ENCODE data around the gene TMEM107.
A peak's percentile ranks its signal among the peaks of the same experiment; 100 is the strongest.

Gene TMEM107

DNA sequence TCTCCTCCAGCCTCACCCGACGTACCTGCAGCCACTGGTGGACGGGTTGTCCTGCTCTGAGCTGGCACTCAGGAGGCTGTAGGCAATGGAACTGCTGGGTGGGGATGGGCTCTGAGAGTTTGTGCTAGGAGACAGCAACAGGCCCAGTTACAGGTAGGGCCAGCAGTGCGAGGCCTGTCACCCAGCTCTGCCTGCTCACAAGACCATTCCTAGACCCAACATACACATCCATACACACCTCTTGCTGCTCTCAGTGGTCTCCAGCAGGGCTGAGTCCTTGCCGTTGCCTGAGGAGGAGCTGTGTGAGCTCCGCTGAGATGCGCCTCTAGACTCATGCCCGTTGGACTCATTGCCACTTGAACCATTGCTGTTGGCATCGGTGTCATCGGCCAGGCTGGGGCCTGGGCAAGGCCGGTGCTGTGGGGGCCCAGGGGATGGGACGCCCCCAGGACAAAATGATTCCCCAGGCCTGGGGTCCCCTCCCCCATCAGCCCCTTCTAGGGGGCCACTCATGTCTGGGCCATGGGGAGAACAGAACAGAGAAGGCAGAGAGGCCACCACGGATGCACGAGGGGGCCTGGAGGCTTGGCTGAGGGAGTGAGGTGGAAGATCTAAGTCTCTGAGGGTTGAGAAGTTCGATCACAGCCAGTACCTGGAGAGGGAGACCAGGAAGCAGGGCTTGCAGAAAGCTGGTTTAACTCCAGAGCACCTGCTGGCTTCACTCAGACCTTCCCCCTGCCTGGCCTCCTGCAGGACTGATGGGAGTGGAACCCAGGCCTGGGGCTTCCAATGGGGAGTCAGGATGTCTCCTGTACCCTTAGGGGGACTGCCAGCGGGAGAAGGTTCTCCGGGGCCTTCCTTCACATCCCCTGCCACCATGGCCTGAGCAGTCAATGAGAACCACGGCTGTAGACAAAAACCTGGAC, 25.7 kb downstream of the TMEM107 start:
- TF ChIP-seq, protein P1, sequence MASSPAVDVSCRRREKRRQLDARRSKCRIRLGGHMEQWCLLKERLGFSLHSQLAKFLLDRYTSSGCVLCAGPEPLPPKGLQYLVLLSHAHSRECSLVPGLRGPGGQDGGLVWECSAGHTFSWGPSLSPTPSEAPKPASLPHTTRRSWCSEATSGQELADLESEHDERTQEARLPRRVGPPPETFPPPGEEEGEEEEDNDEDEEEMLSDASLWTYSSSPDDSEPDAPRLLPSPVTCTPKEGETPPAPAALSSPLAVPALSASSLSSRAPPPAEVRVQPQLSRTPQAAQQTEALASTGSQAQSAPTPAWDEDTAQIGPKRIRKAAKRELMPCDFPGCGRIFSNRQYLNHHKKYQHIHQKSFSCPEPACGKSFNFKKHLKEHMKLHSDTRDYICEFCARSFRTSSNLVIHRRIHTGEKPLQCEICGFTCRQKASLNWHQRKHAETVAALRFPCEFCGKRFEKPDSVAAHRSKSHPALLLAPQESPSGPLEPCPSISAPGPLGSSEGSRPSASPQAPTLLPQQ (tag by site-specific recombination; IDR thresholded peaks at IDR 0.05): no peak
- TF ChIP-seq ZNF2 (tag by site-specific recombination; IDR thresholded peaks at IDR 0.05) (no peak), ZNF324 (tag by site-specific recombination; IDR thresholded peaks at IDR 0.05) (no peak), SCRT2 (tag by site-specific recombination; IDR thresholded peaks at IDR 0.05) (peak; percentile 60)
- TF ChIP-seq, protein P2, sequence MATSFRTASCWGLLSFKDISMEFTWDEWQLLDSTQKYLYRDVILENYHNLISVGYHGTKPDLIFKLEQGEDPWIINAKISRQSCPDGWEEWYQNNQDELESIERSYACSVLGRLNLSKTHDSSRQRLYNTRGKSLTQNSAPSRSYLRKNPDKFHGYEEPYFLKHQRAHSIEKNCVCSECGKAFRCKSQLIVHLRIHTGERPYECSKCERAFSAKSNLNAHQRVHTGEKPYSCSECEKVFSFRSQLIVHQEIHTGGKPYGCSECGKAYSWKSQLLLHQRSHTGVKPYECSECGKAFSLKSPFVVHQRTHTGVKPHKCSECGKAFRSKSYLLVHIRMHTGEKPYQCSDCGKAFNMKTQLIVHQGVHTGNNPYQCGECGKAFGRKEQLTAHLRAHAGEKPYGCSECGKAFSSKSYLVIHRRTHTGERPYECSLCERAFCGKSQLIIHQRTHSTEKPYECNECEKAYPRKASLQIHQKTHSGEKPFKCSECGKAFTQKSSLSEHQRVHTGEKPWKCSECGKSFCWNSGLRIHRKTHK (tag by site-specific recombination; IDR thresholded peaks at IDR 0.05): no peak
- peaks cover 20% of the 10 kb centered on the region for H3K4me1 ChIP-seq (ENCODE audit: control insufficient read depth, insufficient read depth, low read length)
- H3K9me3 ChIP-seq (ENCODE audit: control insufficient read depth, insufficient read depth, low read depth, low read length): no peaks in the 10 kb centered on the region
- ChIA-PET CTCF (interaction anchor here (0.9 to 3.8 kb wide), 3 partner anchors 11 to 31 kb away, joined by 3 to 19 read pairs (median 13); no protein-coding TSS in a partner anchor), POLR2A (interaction anchor here (1.0 to 1.6 kb wide), 3 partner anchors 12 to 59 kb away, joined by 3 to 9 read pairs (median 4); no protein-coding TSS in a partner anchor)
- H3K27ac ChIP-seq (ENCODE audit: extremely low read depth, low read depth, low read length): no peak overlapping the region; the same call in 1 of the 2 replicates
- H3K4me3 ChIP-seq (ENCODE audit: low read depth, low read length): no peak overlapping the region
- peaks cover 0 to 51% of the 10 kb centered on the region in 2 experiments; a peak in 1 of 3 replicates for H3K36me3 ChIP-seq (ENCODE audit: control insufficient read depth in 2 of 2, insufficient read depth in 1 of 2, low read length in 2 of 2)

DNA sequence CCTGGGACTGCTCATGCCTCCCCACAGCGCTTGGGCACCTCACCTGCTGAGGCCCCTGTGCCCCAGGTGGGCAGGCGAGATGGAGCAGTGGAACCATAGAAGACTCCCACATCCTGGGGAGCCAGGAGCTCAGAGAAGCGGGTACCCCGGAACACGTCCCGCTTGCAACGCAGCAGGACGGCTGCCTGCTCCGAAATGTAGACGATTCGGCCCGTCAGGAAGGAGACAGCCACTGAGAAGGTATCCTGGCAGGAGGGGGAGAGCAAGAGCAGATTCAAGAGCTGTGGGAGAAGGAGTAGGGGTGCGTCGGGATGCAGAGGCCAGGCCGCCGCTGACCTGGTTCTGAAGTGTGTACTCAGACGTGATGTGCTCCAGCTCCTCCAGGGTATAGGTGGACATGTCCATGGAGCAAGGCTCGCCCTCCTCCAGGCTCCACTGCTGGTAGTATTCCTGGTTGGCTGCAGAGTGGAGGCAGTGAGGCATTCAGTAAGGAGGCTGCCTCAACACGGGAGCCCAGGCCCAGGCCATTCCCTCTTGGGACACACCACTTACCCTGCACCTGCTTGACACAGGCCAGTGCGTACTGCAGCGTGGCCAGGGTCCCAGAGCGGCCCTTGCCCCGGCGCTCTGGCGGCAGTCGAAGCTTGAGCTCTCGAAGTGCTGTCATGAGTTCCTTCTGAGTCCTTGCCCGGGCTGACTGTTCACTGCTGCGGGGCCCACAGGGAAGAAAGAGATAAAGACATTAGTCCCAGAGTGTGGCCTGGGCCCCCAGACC, 26.6 kb downstream of the TMEM107 start:
- H3K9me3 ChIP-seq (ENCODE audit: control insufficient read depth, insufficient read depth, low read depth, low read length): no peaks in the 10 kb centered on the region
- no peak overlapping the region for H3K27ac ChIP-seq (ENCODE audit: extremely low read depth, low read depth, low read length)
- no peak overlapping the region for H3K4me3 ChIP-seq (ENCODE audit: low read depth, low read length)
- ChIA-PET POLR2A (interaction anchor here (1.6 kb wide), 1 partner anchor 12 kb away, joined by 9 read pairs; no protein-coding TSS in a partner anchor), CTCF (interaction anchor here (0.6 to 3.8 kb wide), 3 partner anchors 10 to 76 kb away, joined by 4 to 19 read pairs (median 13); no protein-coding TSS in a partner anchor)
- peaks cover 0 to 56% of the 10 kb centered on the region in 2 experiments; a peak in 1 of 3 replicates for H3K36me3 ChIP-seq (ENCODE audit: control insufficient read depth in 2 of 2, insufficient read depth in 1 of 2, low read length in 2 of 2)
- TF ChIP-seq, protein P3, sequence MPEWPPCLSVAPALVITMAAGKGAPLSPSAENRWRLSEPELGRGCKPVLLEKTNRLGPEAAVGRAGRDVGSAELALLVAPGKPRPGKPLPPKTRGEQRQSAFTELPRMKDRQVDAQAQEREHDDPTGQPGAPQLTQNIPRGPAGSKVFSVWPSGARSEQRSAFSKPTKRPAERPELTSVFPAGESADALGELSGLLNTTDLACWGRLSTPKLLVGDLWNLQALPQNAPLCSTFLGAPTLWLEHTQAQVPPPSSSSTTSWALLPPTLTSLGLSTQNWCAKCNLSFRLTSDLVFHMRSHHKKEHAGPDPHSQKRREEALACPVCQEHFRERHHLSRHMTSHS (tag by site-specific recombination; IDR thresholded peaks at IDR 0.05): no peak
- TF ChIP-seq, protein P4, sequence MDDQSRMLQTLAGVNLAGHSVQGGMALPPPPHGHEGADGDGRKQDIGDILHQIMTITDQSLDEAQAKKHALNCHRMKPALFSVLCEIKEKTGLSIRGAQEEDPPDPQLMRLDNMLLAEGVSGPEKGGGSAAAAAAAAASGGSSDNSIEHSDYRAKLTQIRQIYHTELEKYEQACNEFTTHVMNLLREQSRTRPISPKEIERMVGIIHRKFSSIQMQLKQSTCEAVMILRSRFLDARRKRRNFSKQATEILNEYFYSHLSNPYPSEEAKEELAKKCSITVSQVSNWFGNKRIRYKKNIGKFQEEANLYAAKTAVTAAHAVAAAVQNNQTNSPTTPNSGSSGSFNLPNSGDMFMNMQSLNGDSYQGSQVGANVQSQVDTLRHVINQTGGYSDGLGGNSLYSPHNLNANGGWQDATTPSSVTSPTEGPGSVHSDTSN (CRISPR knock-in tag; IDR thresholded peaks at IDR 0.05): no peak
- TF ChIP-seq KLF8 (tag by site-specific recombination; IDR thresholded peaks at IDR 0.05) (no peak), GFI1B (tag by site-specific recombination; IDR thresholded peaks at IDR 0.05) (no peak), ZNF433 (tag by site-specific recombination; IDR thresholded peaks at IDR 0.05; ENCODE audit: low read depth) (no peak), FEZF1 (tag by site-specific recombination; IDR thresholded peaks at IDR 0.05) (no peak), GLI2 (tag by site-specific recombination; IDR thresholded peaks at IDR 0.05; ENCODE audit: borderline replicate concordance, low read depth) (no peak), GLIS1 (tag by site-specific recombination; IDR thresholded peaks at IDR 0.05) (no peak)
- TF ChIP-seq, protein P5, sequence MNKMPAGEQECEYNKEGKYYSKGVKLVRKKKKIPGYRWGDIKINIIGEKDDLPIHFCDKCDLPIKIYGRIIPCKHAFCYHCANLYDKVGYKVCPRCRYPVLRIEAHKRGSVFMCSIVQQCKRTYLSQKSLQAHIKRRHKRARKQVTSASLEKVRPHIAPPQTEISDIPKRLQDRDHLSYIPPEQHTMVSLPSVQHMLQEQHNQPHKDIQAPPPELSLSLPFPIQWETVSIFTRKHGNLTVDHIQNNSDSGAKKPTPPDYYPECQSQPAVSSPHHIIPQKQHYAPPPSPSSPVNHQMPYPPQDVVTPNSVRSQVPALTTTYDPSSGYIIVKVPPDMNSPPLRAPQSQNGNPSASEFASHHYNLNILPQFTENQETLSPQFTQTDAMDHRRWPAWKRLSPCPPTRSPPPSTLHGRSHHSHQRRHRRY (tag by site-specific recombination; IDR thresholded peaks at IDR 0.05): no peak
- TF ChIP-seq, protein P6, sequence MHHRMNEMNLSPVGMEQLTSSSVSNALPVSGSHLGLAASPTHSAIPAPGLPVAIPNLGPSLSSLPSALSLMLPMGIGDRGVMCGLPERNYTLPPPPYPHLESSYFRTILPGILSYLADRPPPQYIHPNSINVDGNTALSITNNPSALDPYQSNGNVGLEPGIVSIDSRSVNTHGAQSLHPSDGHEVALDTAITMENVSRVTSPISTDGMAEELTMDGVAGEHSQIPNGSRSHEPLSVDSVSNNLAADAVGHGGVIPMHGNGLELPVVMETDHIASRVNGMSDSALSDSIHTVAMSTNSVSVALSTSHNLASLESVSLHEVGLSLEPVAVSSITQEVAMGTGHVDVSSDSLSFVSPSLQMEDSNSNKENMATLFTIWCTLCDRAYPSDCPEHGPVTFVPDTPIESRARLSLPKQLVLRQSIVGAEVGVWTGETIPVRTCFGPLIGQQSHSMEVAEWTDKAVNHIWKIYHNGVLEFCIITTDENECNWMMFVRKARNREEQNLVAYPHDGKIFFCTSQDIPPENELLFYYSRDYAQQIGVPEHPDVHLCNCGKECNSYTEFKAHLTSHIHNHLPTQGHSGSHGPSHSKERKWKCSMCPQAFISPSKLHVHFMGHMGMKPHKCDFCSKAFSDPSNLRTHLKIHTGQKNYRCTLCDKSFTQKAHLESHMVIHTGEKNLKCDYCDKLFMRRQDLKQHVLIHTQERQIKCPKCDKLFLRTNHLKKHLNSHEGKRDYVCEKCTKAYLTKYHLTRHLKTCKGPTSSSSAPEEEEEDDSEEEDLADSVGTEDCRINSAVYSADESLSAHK (tag by site-specific recombination; IDR thresholded peaks at IDR 0.05): no peak
- TF ChIP-seq, protein P7, sequence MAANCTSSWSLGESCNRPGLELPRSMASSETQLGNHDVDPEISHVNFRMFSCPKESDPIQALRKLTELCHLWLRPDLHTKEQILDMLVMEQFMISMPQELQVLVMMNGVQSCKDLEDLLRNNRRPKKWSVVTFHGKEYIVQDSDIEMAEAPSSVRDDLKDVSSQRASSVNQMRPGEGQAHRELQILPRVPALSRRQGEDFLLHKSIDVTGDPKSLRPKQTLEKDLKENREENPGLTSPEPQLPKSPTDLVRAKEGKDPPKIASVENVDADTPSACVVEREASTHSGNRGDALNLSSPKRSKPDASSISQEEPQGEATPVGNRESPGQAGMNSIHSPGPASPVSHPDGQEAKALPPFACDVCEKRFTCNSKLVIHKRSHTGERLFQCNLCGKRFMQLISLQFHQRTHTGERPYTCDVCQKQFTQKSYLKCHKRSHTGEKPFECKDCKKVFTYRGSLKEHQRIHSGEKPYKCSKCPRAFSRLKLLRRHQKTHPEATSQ (tag by site-specific recombination; IDR thresholded peaks at IDR 0.05): no peak
- TF ChIP-seq, protein P8, sequence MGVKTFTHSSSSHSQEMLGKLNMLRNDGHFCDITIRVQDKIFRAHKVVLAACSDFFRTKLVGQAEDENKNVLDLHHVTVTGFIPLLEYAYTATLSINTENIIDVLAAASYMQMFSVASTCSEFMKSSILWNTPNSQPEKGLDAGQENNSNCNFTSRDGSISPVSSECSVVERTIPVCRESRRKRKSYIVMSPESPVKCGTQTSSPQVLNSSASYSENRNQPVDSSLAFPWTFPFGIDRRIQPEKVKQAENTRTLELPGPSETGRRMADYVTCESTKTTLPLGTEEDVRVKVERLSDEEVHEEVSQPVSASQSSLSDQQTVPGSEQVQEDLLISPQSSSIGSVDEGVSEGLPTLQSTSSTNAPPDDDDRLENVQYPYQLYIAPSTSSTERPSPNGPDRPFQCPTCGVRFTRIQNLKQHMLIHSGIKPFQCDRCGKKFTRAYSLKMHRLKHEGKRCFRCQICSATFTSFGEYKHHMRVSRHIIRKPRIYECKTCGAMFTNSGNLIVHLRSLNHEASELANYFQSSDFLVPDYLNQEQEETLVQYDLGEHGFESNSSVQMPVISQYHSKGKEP (tag by site-specific recombination; IDR thresholded peaks at IDR 0.05): no peak
- peaks cover 14% of the 10 kb centered on the region for H3K4me1 ChIP-seq (ENCODE audit: control insufficient read depth, insufficient read depth, low read length)
